PC-3 (cell line): ENCODE data around the gene TRAPPC10. TPM values are rescaled to one million over a fixed set of nuclear protein-coding genes. Genes with fewer than 3 reads are reported as not detected.

ENCODE experiments used
- ATAC-seq: fragments of 200-7000 bp; cut with Tn5 transposase; 2 replicates; pipeline ENCODE4 v1.9.1; 2020; ENCODE audit warnings: mild to moderate bottlenecking, moderate library complexity
- BruUV-seq: library from RNA; stranded (reverse); fragments of 400-500 nt; replicated peaks from 2 replicates; lab custom pipeline; 2021; lab: Mats Ljungman, UMichigan
- CTCF ChIA-PET: fragments of 300-600 bp; sonication (Branson Sonifier 250); formaldehyde crosslinking; loops from one replicate; lab custom pipeline; 2022; ENCODE audit warnings: antibody characterized with exemption; lab: Charles Lee
- POLR2A ChIA-PET: fragments of 300-600 bp; sonication (Branson Sonifier 250); formaldehyde crosslinking; loops from one replicate; lab custom pipeline; 2022; ENCODE audit warnings: antibody characterized with exemption; ENCODE audit not compliant: unreplicated experiment; lab: Charles Lee
- DNase-seq: peaks from one replicate; pipeline ENCODE4 v3.0.0-alpha.2; 2015
- H2AFZ ChIP-seq: fragments of 300-600 bp; sonication (generic); 2 replicates; pipeline ENCODE4 v1.6.0; 2016; ENCODE audit warnings: antibody characterized with exemption, low read length
- H3F3A ChIP-seq: fragments of 300-600 bp; sonication (generic); one replicate; pipeline ENCODE4 v1.6.0; 2017; ENCODE audit warnings: antibody characterized with exemption, low read length, control low read depth, mild to moderate bottlenecking; ENCODE audit not compliant: unreplicated experiment
- H3K27ac ChIP-seq: fragments of 300-600 bp; sonication (generic); 2 replicates; pipeline ENCODE4 v1.5.1; 2016; ENCODE audit warnings: mild to moderate bottlenecking, low read length
- H3K27me3 ChIP-seq: fragments of 300-600 bp; sonication (generic); 2 replicates; pipeline ENCODE4 v1.6.1; 2016; ENCODE audit warnings: low read length, mixed read lengths
- H3K36me3 ChIP-seq: fragments of 300-600 bp; sonication (generic); 2 replicates; pipeline ENCODE4 v1.6.1; 2016; ENCODE audit warnings: low read depth, mixed run types, low read length, mixed read lengths
- H3K4me1 ChIP-seq: fragments of 300-600 bp; sonication (generic); 2 replicates; pipeline ENCODE4 v1.5.1; 2016; ENCODE audit warnings: low read length; ENCODE audit not compliant: insufficient read depth
- H3K4me2 ChIP-seq: fragments of 300-600 bp; sonication (generic); 2 replicates; pipeline ENCODE4 v1.6.0; 2016; ENCODE audit warnings: low read length
- H3K4me3 ChIP-seq: fragments of 300-600 bp; sonication (generic); 2 replicates; pipeline ENCODE4 v1.5.1; 2016; ENCODE audit warnings: mild to moderate bottlenecking, low read length, mixed read lengths
- H3K79me2 ChIP-seq: fragments of 300-600 bp; sonication (generic); 2 replicates; pipeline ENCODE4 v1.6.1; 2017; ENCODE audit warnings: low read length, mixed read lengths
- H3K9ac ChIP-seq: fragments of 300-600 bp; sonication (generic); 2 replicates; pipeline ENCODE4 v1.6.0; 2016; ENCODE audit warnings: mild to moderate bottlenecking, low read length
- H3K9me2 ChIP-seq: fragments of 300-600 bp; sonication (generic); replicated peaks from 2 replicates; pipeline ENCODE4 v1.6.1; 2016; ENCODE audit warnings: mixed run types, low read length, mixed read lengths
- H3K9me3 ChIP-seq: fragments of 300-600 bp; sonication (generic); 2 replicates; pipeline ENCODE4 v1.6.1; 2016; ENCODE audit warnings: low read length, mixed read lengths
- H4K20me1 ChIP-seq: fragments of 300-600 bp; sonication (generic); 2 replicates; pipeline ENCODE4 v1.6.1; 2016; ENCODE audit warnings: low read length, mixed read lengths
- EZH2 ChIP-seq: fragments of 300-600 bp; sonication (generic); IDR thresholded peaks from one replicate; pipeline ENCODE4 v1.6.1; 2017; ENCODE audit warnings: antibody characterized with exemption, mild to moderate bottlenecking, low read length; ENCODE audit not compliant: unreplicated experiment
- EZH2phosphoT487 ChIP-seq: fragments of 300-600 bp; sonication (generic); IDR thresholded peaks from 2 replicates; pipeline ENCODE4 v1.6.1; 2018; ENCODE audit warnings: mild to moderate bottlenecking, antibody characterized with exemption, low read length, borderline replicate concordance
- intact Hi-C: fragments of 100-400 bp; cut with micrococcal nuclease; formaldehyde crosslinking; loops from 2 replicates; pipeline ENCODE4 v1.9.0; 2023
- total RNA-seq: library from RNA; depleted of rRNA; stranded (reverse); fragments of >200 nt; gene quantifications from 2 replicates; pipeline ENCODE4 v1.2.3, GENCODE V29; 2014
- TF ChIP-seq, protein P1 (sequence below): fragments of 300-600 bp; sonication (generic); conservative IDR thresholded peaks from 2 replicates; pipeline ENCODE4 v1.5.1; 2017; ENCODE audit warnings: antibody characterized with exemption, low read depth, mild to moderate bottlenecking, low read length

TRAPPC10 gene
- total RNA-seq, 1 experiment from 2014 or later, result 31.4 TPM

DNA sequence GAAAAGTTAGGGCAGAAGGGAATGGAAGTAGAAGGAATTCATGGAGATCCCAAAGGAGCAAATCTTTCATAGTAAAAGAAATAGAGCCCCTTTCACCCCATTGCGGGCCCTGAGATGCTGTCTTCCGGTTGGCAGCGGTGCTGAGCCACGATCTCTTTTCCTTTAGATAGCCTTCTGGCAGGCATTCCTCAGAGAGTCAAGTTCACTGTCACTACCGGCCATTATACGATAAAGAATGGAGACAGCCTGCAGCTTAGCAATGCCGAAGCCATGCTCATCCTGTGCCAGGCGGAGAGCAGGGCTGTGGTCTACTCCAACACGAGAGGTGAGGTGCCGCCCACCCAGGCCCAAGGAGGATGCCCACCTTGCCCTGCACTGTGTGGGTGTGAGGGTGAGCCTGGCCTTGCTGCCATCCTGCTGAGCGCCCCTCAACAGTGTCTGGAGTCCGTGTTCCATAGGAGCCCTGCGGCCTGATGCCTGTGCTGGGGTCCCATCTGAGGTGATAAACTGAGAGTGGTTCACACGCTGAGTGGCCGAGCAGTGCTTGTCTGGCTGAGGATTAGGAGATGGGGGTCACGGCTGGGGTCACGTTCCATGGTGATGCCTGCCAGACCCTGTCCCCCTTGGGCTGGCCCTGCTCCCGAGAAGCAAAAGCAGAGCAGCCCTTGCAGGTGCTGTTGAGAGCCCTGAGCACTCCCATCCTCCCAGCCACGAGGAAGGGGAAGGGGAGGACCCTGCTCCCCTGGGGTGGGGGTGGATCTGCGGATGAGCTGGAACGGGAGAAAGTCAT is 74.7 kb downstream of the TRAPPC10 start:
- H3K36me3 ChIP-seq, result peaks cover 46% of the 10 kb centered on the region; the same call in 1 of the 2 replicates
- CTCF ChIA-PET, result no interaction called here
- no peak for DNase-seq
- H3K4me2 ChIP-seq, result no peak overlapping the region
- no TSS peak for BruUV-seq
- H3K9me3 ChIP-seq, result no peaks in the 10 kb centered on the region
- H3K4me3 ChIP-seq, result no peak overlapping the region
- no peaks in the 10 kb centered on the region for H3K4me1 ChIP-seq
- H3F3A ChIP-seq, result no peaks in the 10 kb centered on the region
- TF ChIP-seq EZH2phosphoT487 (no peak), EZH2 (no peak)
- TF ChIP-seq, protein P1, sequence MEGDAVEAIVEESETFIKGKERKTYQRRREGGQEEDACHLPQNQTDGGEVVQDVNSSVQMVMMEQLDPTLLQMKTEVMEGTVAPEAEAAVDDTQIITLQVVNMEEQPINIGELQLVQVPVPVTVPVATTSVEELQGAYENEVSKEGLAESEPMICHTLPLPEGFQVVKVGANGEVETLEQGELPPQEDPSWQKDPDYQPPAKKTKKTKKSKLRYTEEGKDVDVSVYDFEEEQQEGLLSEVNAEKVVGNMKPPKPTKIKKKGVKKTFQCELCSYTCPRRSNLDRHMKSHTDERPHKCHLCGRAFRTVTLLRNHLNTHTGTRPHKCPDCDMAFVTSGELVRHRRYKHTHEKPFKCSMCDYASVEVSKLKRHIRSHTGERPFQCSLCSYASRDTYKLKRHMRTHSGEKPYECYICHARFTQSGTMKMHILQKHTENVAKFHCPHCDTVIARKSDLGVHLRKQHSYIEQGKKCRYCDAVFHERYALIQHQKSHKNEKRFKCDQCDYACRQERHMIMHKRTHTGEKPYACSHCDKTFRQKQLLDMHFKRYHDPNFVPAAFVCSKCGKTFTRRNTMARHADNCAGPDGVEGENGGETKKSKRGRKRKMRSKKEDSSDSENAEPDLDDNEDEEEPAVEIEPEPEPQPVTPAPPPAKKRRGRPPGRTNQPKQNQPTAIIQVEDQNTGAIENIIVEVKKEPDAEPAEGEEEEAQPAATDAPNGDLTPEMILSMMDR, result no peak
- H3K9me2 ChIP-seq, result no peaks in the 10 kb centered on the region
- H3K79me2 ChIP-seq, result no peaks in the 10 kb centered on the region
- no peak for ATAC-seq
- POLR2A ChIA-PET, result no interaction called here
- no peak overlapping the region for H3K27ac ChIP-seq
- no peaks in the 10 kb centered on the region for H3K27me3 ChIP-seq
- no peak overlapping the region for H2AFZ ChIP-seq
- no peaks in the 10 kb centered on the region for H4K20me1 ChIP-seq
- no peak overlapping the region for H3K9ac ChIP-seq
- intact Hi-C loops, result no loop called here

DNA sequence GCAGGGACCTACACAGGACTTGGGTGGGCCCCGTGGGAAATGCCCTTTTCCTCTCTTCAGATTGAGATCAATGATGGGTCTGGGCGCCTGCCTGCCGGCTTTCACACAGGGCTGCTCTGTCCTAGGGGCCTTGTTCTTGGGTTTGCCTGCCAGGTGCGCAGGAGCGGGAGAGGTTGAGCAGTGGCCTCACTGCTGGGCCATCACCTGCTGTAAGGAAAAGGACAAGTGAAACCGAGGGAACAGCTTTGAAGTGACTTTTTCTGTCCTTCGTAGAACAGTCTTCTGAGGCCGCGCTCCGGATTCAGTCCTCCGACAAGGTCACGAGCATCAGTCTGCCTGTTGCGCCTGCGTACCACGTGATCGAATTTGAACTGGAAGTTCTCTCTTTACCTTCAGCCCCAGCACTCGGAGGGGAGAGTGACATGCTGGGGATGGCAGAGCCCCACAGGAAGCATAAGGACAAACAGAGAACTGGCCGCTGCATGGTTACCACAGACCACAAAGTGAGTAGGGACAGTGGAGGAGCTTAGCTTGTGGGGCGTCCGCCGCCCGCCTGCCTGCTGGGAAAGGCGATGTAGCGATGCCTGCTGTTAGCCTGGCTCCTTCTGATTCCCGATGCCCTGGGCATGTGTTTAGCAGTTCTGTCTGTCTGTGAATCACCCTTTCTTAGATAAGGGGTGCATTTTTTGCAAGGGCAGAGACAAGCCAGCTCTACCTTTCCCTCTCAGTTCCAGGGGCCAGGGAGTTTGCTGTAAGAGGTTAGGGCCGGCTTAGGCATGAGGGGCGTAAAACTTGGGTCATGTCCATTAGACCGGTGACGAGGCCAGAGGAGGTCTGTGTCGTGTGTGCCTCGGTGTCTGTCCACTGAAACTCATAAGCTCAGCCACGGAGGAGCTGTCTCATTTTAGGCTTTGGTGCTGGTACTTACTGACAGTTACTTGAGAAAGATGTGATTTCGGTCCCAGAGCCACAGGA is 75.6 kb downstream of the TRAPPC10 start:
- H3K9me3 ChIP-seq, result no peaks in the 10 kb centered on the region
- BruUV-seq, result no TSS peak
- ChIA-PET POLR2A (no interaction called here), CTCF (no interaction called here)
- H4K20me1 ChIP-seq, result no peaks in the 10 kb centered on the region
- H3K27me3 ChIP-seq, result no peaks in the 10 kb centered on the region
- intact Hi-C loops, result no loop called here
- no peaks in the 10 kb centered on the region for H3K4me1 ChIP-seq
- DNase-seq (no peak), ATAC-seq (no peak)
- no peaks in the 10 kb centered on the region for H3F3A ChIP-seq
- H3K4me2 ChIP-seq, result no peak overlapping the region
- H2AFZ ChIP-seq, result no peak overlapping the region
- no peak overlapping the region for H3K27ac ChIP-seq
- TF ChIP-seq, protein P1, result no peak
- TF ChIP-seq EZH2phosphoT487 (no peak), EZH2 (no peak)
- no peak overlapping the region for H3K4me3 ChIP-seq
- H3K9ac ChIP-seq, result no peak overlapping the region
- peaks cover 40% of the 10 kb centered on the region; the same call in 1 of the 2 replicates for H3K36me3 ChIP-seq
- H3K79me2 ChIP-seq, result no peaks in the 10 kb centered on the region
- no peaks in the 10 kb centered on the region for H3K9me2 ChIP-seq
